Stimulated activated CD4-positive, alpha-beta T cell treated with anti-CD3 and anti-CD28 coated beads, Interleukin-1b, Interleukin-23, amount 100 ng/mL, for 1 hour (primary cell): ENCODE data around the gene ZNF202.
"Not testable (repeated sequence)": the region's sequence is repeated elsewhere in the genome, so short reads cannot be mapped to it uniquely, and the experiment has no call there.

ENCODE experiments used
- DNase-seq, 2 donors: peaks; one replicate each; pipeline ENCODE4 v3.0.0-alpha.2; 2020; ENCODE audit warnings: low read depth in 2 of 2

ZNF202 gene

GRCh38 chr11:123741159-123742030 lies at the start of gene ZNF202:
Gene ZNF202 (minus strand): TSS chr11:123741660. CDS start chr11:123730888, 10,772 bp downstream.
- peak; percentile 64 to 80 for DNase-seq

- DNase-seq, result no peak
Measured at GRCh38 chr11:123783536-123783935, 42.1 kb upstream of the ZNF202 start.

GRCh38 chr11:123778511-123778910 lies 37.1 kb upstream of the ZNF202 start:
- DNase-seq, result no peak

- no peak for DNase-seq
Measured at GRCh38 chr11:123775715-123776549, 34.5 kb upstream of the ZNF202 start.

GRCh38 chr11:123775289-123775688 lies 33.8 kb upstream of the ZNF202 start:
- DNase-seq, result no peak

- DNase-seq, result no peak
Measured at GRCh38 chr11:123773959-123774358, 32.5 kb upstream of the ZNF202 start.

GRCh38 chr11:123773026-123773425 lies 31.6 kb upstream of the ZNF202 start:
- no peak for DNase-seq

GRCh38 chr11:123771664-123772063 lies 30.2 kb upstream of the ZNF202 start:
- DNase-seq, result no peak

- DNase-seq, result no peak
Measured at GRCh38 chr11:123770712-123771111, 29.3 kb upstream of the ZNF202 start.

- DNase-seq, result no peak
Measured at GRCh38 chr11:123765601-123766000, 24.1 kb upstream of the ZNF202 start.

GRCh38 chr11:123762422-123762821 lies 21.0 kb upstream of the ZNF202 start:
- DNase-seq, result no peak

- no peak for DNase-seq
Measured at GRCh38 chr11:123760894-123761293, 19.4 kb upstream of the ZNF202 start.

- DNase-seq, result no peak
Measured at GRCh38 chr11:123757976-123758375, 16.5 kb upstream of the ZNF202 start.

- no peak for DNase-seq
Measured at GRCh38 chr11:123755813-123756212, 14.4 kb upstream of the ZNF202 start.

- no peak for DNase-seq
Measured at GRCh38 chr11:123755344-123755743, 13.9 kb upstream of the ZNF202 start.

GRCh38 chr11:123754101-123754568 lies 12.7 kb upstream of the ZNF202 start, which contains the start of gene OR6X1:
Gene OR6X1 (minus strand): TSS chr11:123754518. CDS start chr11:123754518, 0 bp downstream.
- DNase-seq, result no peak

GRCh38 chr11:123753110-123753509 lies 11.7 kb upstream of the ZNF202 start:
- no peak for DNase-seq

- DNase-seq, result no peak
Measured at GRCh38 chr11:123751781-123752180, 10.3 kb upstream of the ZNF202 start.

GRCh38 chr11:123748349-123748748 lies 6.9 kb upstream of the ZNF202 start:
- not testable (repeated sequence) for DNase-seq

- no peak for DNase-seq
Measured at GRCh38 chr11:123745764-123746451, 4.4 kb upstream of the ZNF202 start.

GRCh38 chr11:123742724-123743120 lies 1.3 kb upstream of the ZNF202 start:
- DNase-seq, result no peak
